HG03060 (cell line): ENCODE data around the gene SPEM3.

ENCODE experiments used
- ATAC-seq: cut with Tn5 transposase; IDR thresholded peaks from one replicate; pipeline ENCODE4 v1.9.1; 2021; ENCODE audit warnings: low read depth, moderate number of reproducible peaks; ENCODE audit not compliant: unreplicated experiment

SPEM3 gene

DNA sequence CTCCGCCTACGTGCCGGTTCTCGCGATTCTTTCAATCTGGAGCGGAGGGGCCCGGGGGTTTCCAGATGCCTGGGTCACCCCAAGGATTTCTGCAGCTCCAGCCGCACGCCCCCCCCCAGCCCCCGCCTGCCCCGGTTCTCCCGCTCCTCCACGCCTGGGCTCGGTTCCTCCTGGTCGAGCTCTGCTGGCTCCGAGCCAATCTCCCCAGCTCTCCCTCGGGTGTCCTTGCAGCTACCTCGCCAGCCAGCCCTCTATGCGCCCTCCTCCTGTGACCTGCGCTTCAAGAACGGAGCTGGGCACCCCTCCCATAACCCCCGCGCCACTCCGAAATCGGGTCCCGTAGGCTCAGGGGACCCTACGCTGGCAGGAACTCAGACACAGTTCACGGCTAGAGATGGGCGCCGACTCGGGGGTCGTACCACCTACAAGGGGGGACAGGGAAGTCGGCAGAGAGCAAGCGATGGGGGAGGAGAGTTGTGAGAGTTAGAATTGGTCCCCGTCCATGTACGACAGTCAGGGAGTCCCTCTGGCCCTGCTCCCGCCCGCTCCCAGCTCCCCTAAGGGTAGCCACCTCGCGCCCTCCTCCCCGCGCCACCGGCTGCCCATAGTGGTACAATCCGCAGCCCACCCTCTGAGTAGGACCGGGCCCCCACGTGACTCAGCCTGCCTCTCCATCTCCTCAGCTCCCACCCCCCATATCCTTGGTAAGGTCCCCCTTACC is 11.6 kb downstream of the SPEM3 start:
- ATAC-seq = no peak

DNA sequence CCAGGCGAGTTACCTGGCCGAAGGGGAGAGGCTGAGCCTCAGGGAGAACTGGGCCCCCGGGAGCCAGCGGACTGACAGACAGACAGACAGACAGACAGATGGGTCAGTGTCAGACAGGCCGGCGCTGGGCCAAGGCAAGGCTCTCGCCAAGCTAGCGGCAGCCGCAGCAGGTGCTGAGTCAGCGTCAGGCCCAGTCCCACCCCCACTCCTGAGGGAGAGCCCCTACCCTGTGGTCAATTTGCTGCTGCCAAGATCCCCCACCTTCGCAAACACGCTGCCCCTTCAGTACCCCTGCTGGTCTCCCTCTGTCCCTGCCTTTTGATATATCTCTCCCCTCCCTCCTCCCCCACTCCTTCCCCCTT is 12.2 kb downstream of the SPEM3 start:
- no peak for ATAC-seq

DNA sequence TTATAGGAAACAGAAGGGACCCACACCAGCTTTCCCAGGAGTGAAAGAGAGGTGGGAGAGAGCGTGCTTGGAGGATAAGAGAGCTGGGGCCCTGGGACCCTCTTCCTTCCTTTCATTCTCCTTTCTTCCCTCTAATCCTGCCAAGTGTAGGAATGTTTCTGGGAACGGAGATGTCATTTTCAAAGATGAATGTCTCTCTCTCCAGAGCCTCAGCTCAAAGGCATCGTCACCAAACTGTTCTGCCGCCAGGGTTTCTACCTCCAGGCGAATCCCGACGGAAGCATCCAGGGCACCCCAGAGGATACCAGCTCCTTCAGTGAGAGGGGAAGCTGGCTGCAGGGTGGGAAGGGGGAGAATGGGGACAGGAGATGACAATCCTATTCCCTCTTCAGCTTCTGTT is 12.6 kb downstream of the SPEM3 start:
- no peak for ATAC-seq

DNA sequence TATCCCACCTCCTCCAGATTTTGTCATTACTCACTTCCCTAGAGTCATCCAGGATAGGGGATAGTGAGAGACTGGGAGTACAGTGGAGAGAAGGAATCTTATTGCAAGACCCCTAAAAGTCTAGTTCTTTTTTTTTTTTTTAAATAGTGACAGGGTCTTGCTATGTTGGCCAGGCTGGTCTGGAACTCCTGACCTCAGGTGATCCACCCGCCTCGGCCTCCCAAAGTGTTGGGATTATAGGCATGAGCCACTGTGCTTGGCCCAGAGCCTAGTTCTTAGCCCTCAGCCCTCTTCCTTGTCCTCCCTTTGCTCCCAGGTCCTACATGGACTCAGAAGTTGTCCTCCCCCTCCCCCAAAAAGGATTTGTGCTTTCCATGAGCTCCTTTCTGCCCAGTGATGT is 13.5 kb downstream of the SPEM3 start:
- no peak for ATAC-seq

DNA sequence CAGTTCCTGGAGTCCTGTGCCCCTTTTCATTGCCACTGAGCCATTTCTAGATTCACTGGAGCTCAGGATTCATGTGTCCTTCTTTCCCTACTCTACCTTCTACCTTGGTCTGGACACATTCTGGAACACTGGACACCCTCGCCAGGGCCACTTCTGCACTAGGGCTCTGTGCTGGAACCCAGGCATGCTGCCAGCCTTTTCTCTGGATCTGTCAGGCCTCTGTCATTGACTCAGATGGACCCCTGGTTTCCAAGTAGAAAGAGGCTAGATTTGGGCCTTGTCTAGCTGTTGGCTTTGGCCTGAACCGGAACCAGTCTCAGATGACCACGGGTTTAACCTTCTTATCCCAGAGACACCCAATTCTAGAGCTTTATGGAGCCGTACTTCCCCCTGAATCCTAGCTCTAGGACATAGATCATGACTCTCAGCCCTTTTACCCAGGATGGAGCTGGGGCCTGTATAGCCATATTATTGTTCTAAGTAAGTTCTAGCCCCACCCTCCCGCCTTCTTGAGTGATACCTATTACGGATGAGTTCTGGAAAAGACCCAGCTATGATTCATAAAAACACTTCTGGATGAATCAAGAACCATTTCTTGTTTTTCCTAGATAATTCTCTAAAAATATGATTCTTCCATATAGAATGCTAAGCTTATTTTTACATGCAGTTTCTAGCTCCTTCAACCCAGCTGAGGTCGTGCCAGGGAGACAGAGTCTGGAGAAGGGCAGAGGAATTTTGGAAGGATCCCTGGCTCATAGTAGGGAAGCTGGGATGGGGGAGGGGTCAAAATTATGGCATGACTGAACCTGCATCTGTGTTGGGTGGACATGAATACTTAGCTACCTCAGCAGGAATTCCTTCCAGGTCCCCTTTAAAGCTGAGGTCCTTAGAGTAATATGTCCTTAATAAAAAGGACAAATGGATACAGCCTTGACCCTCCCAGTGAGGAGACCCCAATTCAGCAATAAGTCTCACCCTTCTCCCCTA is 15.1 kb downstream of the SPEM3 start:
- no peak for ATAC-seq

DNA sequence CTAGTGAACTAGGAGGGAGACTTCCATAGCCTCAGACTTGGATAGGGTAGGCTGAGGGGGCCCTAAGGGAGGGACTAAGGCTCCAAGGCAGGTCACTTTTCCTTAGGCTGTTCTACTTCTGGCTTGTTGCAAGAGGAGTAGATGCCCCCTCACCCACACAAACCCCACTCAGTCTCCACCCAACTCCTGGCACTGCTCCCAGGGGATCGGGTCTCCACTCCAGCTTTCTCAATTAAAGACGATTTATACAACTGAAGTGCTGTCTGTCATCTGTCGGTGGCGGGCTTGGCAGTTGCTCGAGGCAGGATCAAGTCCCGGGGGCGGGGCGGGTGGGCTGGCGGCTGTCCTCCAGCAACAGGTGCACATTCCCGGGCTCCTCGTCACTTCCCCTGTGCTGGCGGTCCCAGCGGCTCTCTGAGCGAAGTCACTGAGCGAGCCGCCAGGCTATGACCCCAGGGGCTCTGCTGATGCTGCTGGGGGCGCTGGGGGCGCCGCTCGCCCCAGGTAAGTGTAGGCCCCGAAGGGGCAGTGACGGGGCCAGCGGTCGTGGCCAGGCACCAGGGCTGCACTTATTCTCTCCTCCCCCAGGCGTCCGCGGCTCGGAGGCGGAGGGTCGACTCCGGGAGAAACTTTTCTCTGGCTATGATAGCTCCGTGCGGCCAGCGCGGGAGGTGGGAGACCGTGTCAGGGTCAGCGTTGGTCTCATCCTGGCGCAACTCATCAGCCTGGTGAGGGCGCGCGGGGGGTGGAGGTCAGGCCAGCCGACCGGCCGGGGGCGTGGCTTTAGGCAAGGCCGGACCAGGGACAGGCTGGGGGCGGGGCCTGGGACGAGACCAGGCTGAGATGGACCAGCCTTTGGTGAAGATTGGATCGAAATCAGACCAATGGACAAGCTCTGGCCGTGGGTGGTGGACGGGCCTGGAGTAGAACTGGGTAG is 16.3 kb downstream of the SPEM3 start, which contains the start of gene CHRNB1:
Gene CHRNB1, plus strand, starts transcription at position 380 of the 937 bp plus-strand sequence. Its CDS starts 67 bp downstream, at position 447.
- ATAC-seq = no peak

DNA sequence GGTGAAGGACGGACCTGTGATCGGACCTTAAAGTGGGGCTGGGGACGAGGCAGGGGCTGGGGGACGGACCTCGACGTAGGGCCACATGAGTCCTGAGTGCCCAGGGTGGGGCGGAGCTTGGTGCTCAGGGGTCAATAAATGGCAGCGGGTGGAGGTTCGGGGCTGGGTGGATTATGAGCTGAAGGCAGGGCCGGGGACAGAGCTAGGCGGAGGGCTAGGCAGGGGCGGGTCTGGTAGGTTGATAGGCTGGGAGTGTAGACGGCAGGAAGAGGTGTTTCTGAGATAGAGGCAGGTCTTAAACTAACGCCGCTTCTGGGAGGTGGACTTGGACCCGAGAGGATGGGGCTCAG is 16.9 kb downstream of the SPEM3 start:
- no peak for ATAC-seq

DNA sequence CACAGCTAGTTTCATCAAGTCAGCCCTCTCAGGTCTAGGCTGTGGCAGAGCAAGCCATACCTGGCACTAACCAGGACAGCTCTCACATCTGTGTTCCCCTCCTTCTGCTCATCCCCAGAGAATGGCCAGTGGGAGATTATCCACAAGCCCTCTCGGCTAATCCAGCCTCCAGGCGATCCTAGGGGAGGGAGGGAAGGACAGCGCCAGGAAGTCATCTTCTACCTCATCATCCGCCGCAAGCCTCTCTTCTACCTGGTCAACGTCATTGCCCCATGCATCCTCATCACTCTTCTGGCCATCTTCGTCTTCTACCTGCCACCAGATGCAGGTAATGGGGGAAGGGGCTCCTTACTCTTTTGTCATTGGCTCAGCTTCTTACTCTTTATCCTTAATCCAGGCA is 19.8 kb downstream of the SPEM3 start:
- ATAC-seq = no peak

DNA sequence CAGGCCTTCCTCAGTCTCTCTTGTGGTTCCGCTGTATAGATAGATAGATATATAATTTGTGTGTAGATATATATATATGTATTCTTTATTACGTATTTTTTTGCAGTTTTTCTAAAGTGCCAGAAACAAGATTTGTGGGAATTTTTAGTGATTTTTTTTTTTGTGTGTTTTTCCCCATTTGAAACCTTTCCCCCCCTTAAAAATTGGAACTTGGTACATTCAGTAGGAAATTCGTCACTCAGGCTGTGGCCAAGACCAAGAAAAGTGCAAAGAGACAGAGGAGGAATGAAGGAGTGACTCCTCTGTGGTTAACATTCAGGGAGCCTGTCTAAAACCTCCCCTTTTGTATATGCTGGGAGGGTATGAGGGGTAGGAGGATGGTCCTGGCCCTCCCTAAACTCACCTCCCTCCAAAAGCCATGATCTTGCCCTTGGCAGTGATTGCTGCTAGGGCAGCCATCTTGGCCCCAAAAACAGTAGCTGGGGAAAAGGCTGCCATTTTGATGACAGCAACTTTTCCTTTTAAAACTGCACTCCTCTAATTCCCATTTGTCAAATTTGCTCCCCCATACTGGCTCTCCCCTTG is 31.4 kb downstream of the SPEM3 start:
- ATAC-seq = no peak

DNA sequence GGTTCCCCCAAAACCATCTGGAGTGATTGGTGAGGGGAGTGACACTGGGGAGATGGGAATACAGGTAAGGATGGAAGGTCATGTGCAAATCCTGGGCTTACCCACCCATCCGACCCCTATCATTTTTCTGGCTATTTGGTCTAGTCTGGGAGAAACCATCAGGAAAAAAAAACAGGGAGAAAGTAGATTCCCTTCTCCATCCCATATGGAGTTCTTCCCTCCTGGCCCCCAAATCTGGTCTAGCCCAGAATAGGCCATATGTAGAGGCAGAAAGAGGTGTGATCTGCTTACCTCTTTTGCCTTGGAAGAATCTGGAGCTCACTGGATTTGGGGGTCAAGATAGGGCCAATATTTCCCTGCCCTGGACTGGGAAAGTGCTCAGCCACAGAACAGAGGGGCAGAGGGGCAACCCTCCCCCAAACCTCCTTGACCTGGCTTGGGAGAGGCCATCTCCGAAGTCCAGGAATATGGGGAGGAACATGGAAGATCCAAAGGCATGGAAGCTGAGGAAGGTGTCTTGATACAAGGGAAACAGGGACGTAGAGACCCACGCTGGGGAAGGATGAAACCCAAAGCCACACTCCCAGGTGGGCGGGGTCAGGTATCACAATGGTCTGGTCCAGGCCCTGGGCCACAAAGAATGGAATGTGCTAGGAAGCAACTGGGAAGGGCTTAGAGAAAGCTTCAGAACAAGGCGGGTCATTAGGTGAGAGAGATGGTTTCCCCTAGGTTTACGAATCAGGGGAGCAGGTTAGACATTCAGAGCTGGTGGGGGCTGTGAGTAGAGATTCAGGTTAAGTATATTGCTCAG is 32.4 kb downstream of the SPEM3 start:
- ATAC-seq = no peak

DNA sequence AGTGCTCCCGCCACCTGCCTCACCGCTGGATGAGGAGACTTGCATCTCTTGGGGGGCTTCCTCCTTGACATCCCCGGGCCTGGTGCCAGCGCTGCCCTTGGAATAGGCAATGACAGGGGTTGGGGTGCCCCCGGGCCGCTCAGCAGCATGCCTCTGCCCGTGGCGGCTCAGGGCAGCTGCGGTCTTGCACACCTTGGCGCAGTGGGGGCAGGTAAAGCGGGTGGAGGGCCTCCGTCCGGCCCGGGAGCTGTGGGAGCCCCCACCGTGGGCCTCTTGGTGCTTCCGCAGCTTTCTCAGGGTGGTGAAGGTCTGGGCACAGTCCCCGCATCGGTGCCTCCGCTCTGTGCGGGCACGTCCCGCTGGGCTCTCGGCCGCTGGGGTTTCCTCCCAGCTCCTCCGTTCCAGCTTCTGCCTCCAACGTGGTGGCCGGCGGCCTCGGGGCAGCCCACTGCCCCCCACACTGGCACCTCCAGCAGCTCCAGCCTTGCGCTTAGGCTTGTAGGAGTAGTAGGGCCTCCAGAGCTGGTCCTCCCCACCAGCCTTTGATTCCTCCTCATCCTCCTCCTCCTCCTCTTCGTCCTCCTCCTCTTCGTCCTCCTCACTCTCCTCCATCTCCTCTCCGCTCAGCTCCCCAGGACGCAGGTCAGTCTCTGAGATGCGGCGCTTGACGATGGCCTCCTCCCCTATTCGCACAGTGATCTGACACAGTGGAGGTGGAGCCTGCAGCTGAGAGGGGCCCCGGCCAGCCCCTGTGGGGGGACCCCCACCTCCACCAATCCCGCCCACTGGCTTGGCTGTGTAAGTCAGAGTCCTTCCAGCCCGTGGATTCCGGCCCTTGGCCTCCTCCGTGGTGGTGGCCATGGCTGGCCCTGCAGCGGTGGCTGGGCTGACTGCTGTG is 34.1 kb downstream of the SPEM3 start:
- ATAC-seq = no peak

DNA sequence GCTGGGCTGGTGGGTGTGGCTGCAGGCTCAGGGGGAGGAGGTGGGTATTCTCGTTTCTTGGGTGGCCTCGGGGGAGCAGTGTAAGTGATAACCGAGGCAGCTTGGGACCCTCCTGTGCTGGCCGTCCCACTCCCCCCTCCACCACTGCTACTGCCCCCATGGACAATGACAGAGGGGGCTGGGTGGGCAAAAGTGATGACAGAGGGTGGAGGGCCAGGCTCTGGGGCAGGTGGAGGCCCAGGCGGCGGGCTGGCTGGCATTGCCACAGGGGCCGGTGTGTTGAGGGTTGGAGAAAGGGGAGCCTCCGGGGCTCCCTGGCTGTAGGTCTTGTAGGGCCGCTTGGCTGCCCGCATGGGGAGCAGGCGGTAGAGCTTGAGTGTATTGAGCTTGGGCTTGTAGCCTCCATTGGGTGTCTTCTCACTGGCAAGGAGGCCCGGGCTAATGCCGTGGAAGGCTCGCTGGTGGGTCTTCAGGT is 34.8 kb downstream of the SPEM3 start:
- ATAC-seq = no peak

DNA sequence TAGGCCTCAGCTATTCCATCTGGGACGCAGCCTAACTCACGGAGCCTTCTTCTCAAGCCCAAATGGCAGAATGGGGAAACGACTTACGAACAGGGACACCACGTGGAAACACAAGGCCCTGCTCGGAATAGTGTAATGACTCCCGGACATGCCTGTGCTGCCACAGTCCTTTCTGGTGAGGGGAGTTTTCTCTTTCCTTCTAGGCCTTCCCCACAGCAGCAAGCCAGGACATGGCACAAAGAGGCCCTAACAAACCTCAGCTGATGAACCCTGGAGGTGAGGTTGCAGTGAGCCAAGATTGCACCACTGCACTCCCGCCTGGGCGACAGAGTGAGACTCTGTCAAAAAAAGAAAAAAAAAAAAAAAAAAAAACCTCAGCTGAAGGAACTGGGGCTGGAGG is 35.4 kb downstream of the SPEM3 start:
- no peak for ATAC-seq

DNA sequence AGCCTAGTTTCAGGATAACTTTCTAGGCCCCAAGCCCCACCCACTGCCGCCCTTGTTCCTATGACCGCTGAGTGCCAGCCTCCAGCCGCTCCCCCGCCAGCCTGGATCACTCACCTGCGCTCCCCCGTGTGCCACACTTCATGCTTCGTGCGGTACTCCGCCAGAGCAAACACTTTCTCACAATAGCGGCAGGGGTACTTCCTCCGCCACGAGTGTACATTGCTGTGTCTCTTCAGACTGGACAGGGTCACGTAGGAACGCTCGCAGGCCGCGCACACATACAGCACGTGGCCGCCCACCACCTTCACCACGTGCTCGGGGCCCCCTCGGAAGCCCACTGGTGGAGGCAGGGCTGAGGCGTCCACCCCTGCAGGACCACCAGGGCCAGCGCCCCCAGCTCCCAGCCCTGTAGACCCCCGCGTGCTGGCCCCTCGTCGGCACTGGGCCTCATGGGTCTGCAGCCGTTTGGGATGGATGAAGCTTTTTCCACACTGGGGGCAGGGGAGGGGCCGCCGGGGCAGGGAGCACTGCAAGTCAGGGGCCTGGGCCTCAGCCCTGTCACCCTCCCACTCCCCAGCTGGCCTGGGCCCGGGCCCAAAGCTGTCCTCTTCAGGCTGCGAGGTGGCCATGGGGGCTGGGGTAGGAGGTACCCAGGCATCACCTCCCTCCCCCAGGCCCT is 37.1 kb downstream of the SPEM3 start:
- no peak for ATAC-seq

DNA sequence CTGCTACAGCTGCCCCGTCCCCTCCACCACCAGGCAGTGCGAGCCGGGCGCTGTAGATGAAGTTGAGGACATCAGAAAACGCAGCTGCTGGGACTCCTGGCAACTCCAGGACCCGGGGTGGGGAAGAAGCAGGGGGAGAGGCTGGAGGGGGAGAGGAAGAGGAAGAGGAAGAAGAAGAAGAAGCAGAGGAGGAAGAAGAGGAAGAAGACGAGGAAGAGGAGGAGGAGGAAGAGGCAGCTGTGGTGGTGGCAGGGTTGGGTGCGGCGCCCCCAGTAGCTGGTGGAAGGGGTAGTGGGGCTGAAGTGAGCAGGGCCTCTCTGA is 37.6 kb downstream of the SPEM3 start:
- ATAC-seq = no peak

DNA sequence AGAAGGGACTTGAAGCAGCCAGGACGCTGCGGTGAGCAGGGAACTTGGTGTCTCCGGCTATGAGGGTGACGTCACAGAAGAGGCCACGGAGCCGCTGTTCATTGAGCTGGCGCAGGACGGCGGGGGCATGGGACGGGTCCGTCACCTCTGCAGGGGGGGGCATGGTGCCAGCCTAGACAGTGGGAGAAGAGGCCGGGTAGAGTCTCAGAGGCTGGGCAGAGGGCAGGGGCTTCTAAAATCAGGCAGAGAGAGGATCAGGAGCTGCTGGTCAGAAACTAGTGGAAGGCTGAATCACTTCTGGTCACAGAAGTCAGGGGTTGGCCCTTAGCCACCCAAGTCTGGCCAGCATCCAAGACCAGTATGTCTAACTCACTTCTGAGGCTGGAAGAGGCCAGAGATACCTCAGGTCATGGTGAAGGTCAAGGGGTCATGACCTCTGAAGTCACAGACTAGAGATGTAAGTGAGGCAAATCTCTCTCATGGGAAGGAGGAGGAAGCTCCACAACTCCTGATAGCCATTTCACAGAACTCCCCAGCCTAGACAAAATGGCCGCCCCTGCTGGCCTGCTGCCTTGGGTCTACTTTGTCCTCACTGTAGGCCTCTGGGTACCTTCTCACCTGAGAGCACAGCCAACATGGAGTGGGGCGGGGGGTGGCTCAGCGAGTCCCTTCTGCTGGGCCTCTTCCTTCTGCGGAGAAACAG is 38.1 kb downstream of the SPEM3 start:
- no peak for ATAC-seq

DNA sequence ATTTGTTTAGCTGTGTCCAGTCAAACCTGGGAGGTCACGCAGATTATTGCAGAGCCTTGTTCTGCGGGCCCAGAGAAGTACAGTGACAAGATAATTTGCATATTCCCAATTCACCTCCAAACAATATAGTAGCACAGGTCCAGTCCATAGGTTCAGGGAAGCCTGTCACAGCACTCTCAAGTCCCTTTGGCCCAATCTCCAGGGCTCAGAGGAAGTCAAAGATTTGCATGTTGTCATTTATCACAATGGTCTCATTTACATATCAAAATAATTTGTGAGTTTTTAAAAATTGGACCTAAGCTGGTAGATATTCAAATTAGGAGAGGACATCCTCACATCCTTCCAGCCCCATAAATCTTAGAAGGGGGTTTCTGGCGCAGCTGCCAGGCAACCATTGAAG is 38.8 kb downstream of the SPEM3 start:
- ATAC-seq = no peak
